ENCODE data around the gene RMI2. TPM values are rescaled to one million over a fixed set of nuclear protein-coding genes. Genes with fewer than 3 reads are reported as not detected.
"Not testable (repeated sequence)": the region's sequence is repeated elsewhere in the genome, so short reads cannot be mapped to it uniquely, and the experiment has no call there.

The RMI2 gene
- total RNA-seq (2014; rRNA removed; shearing (Covaris generic)): 29.8 and 33.7 TPM in 2 replicates

- DNase-seq (ENCODE audit: low spot score): peak; percentile 95
Measured at GRCh38 chr16:11345040-11345862, at the start of gene RMI2. RMI2 (plus strand) TSS chr16:11345459; CDS start chr16:11345472, 13 bp downstream.

GRCh38 chr16:11295672-11296071 lies 49.6 kb upstream of the RMI2 start:
- DNase-seq (ENCODE audit: low spot score): no peak

- DNase-seq (ENCODE audit: low spot score): no peak
Measured at GRCh38 chr16:11296351-11296705, 48.9 kb upstream of the RMI2 start.

GRCh38 chr16:11296706-11297491 lies 48.4 kb upstream of the RMI2 start:
- DNase-seq (ENCODE audit: low spot score): no peak

GRCh38 chr16:11297492-11298142 lies 47.6 kb upstream of the RMI2 start:
- peak; percentile 61 for DNase-seq (ENCODE audit: low spot score)

- DNase-seq (ENCODE audit: low spot score): no peak
Measured at GRCh38 chr16:11298143-11298900, 46.9 kb upstream of the RMI2 start.

- DNase-seq (ENCODE audit: low spot score): not testable (repeated sequence)
Measured at GRCh38 chr16:11298950-11299547, 46.2 kb upstream of the RMI2 start.

- no peak for DNase-seq (ENCODE audit: low spot score)
Measured at GRCh38 chr16:11299865-11300559, 45.2 kb upstream of the RMI2 start.

- DNase-seq (ENCODE audit: low spot score): no peak
Measured at GRCh38 chr16:11300560-11300892, 44.7 kb upstream of the RMI2 start.

- DNase-seq (ENCODE audit: low spot score): no peak
Measured at GRCh38 chr16:11301645-11302501, 43.4 kb upstream of the RMI2 start.

- DNase-seq (ENCODE audit: low spot score): no peak
Measured at GRCh38 chr16:11302977-11303376, 42.3 kb upstream of the RMI2 start.

- DNase-seq (ENCODE audit: low spot score): no peak
Measured at GRCh38 chr16:11303405-11304138, 41.7 kb upstream of the RMI2 start.

GRCh38 chr16:11306381-11306780 lies 38.9 kb upstream of the RMI2 start:
- DNase-seq (ENCODE audit: low spot score): no peak

- DNase-seq (ENCODE audit: low spot score): no peak
Measured at GRCh38 chr16:11306997-11307638, 38.1 kb upstream of the RMI2 start.

- no peak for DNase-seq (ENCODE audit: low spot score)
Measured at GRCh38 chr16:11307639-11308492, 37.4 kb upstream of the RMI2 start.

GRCh38 chr16:11308493-11309283 lies 36.6 kb upstream of the RMI2 start:
- DNase-seq (ENCODE audit: low spot score): no peak
